Activated T-cell treated with anti-CD3 and anti-CD28 coated beads, Interleukin-2, amount 50 U/mL, for 24 hours (primary cell): ENCODE data around the gene SLC12A7.
A peak's percentile ranks its signal among the peaks of the same experiment; 100 is the strongest.
"Not testable (repeated sequence)": the region's sequence is repeated elsewhere in the genome, so short reads cannot be mapped to it uniquely, and the experiment has no call there.

Experiments
- DNase-seq: peaks from one replicate; pipeline ENCODE4 v3.0.0-alpha.2; 2020
- H3K27ac Mint-ChIP-seq: 2 replicates; pipeline ENCODE4 v1.8.0; 2020; ENCODE audit warnings: mild to moderate bottlenecking, mixed read lengths
- H3K27me3 Mint-ChIP-seq: 2 replicates; pipeline ENCODE4 v1.8.0; 2020; ENCODE audit warnings: mixed read lengths
- H3K36me3 Mint-ChIP-seq: 2 replicates; pipeline ENCODE4 v1.8.0; 2020; ENCODE audit warnings: low read depth, mixed read lengths
- H3K4me1 Mint-ChIP-seq: 2 replicates; pipeline ENCODE4 v1.8.0; 2020; ENCODE audit warnings: low read depth, mixed read lengths
- H3K4me3 Mint-ChIP-seq: 2 replicates; pipeline ENCODE4 v1.8.0; 2020; ENCODE audit warnings: mild to moderate bottlenecking, moderate library complexity, mixed read lengths
- H3K9me3 Mint-ChIP-seq: 2 replicates; pipeline ENCODE4 v1.8.0; 2020; ENCODE audit warnings: mixed read lengths

The SLC12A7 gene

GRCh38 chr5:1094670-1095190 is 17.1 kb downstream of the SLC12A7 start:
- H3K4me1 Mint-ChIP-seq = peaks cover 23% of the 10 kb centered on the region
- no peak overlapping the region for H3K4me3 Mint-ChIP-seq
- H3K27ac Mint-ChIP-seq = no peak overlapping the region
- no peak for DNase-seq
- no peaks in the 10 kb centered on the region for H3K27me3 Mint-ChIP-seq
- no peaks in the 10 kb centered on the region for H3K9me3 Mint-ChIP-seq
- H3K36me3 Mint-ChIP-seq = peaks cover 55% of the 10 kb centered on the region

GRCh38 chr5:1093361-1093760 is 18.5 kb downstream of the SLC12A7 start:
- no peak overlapping the region for H3K4me3 Mint-ChIP-seq
- peaks cover 13% of the 10 kb centered on the region for H3K4me1 Mint-ChIP-seq
- no peaks in the 10 kb centered on the region for H3K9me3 Mint-ChIP-seq
- H3K27ac Mint-ChIP-seq = no peak overlapping the region
- peaks cover 67% of the 10 kb centered on the region for H3K36me3 Mint-ChIP-seq
- no peaks in the 10 kb centered on the region for H3K27me3 Mint-ChIP-seq
- DNase-seq = no peak

- Mint-ChIP-seq H3K27ac (no peak overlapping the region), H3K4me1 (peaks cover 7% of the 10 kb centered on the region), H3K36me3 (peaks cover 71% of the 10 kb centered on the region), H3K4me3 (no peak overlapping the region), H3K9me3 (no peaks in the 10 kb centered on the region), H3K27me3 (no peaks in the 10 kb centered on the region)
- DNase-seq = no peak
These were observed 19.7 kb downstream of the SLC12A7 start for GRCh38 chr5:1092122-1092521.

GRCh38 chr5:1091632-1092031 is 20.2 kb downstream of the SLC12A7 start:
- Mint-ChIP-seq H3K4me3 (no peak overlapping the region), H3K27me3 (no peaks in the 10 kb centered on the region), H3K9me3 (no peaks in the 10 kb centered on the region), H3K27ac (no peak overlapping the region), H3K36me3 (peaks cover 75% of the 10 kb centered on the region), H3K4me1 (peaks cover 4% of the 10 kb centered on the region)
- no peak for DNase-seq

GRCh38 chr5:1090538-1090937 is 21.3 kb downstream of the SLC12A7 start:
- no peaks in the 10 kb centered on the region for H3K9me3 Mint-ChIP-seq
- DNase-seq = no peak
- H3K27me3 Mint-ChIP-seq = no peaks in the 10 kb centered on the region
- no peaks in the 10 kb centered on the region for H3K4me1 Mint-ChIP-seq
- H3K4me3 Mint-ChIP-seq = no peak overlapping the region
- peak overlapping the region; percentile 52 for H3K27ac Mint-ChIP-seq
- peaks cover 77% of the 10 kb centered on the region for H3K36me3 Mint-ChIP-seq

GRCh38 chr5:1089621-1090040 is 22.2 kb downstream of the SLC12A7 start:
- Mint-ChIP-seq H3K36me3 (peaks cover 80% of the 10 kb centered on the region), H3K27ac (peak overlapping the region; percentile 52), H3K4me1 (no peaks in the 10 kb centered on the region), H3K9me3 (no peaks in the 10 kb centered on the region), H3K27me3 (no peaks in the 10 kb centered on the region), H3K4me3 (no peak overlapping the region)
- no peak for DNase-seq

GRCh38 chr5:1089146-1089545 is 22.7 kb downstream of the SLC12A7 start:
- Mint-ChIP-seq H3K36me3 (peaks cover 80% of the 10 kb centered on the region), H3K27ac (peak overlapping the region; percentile 16), H3K9me3 (no peaks in the 10 kb centered on the region), H3K27me3 (no peaks in the 10 kb centered on the region), H3K4me1 (no peaks in the 10 kb centered on the region), H3K4me3 (no peak overlapping the region)
- DNase-seq = no peak

GRCh38 chr5:1088726-1089125 is 23.1 kb downstream of the SLC12A7 start:
- Mint-ChIP-seq H3K36me3 (peaks cover 79% of the 10 kb centered on the region), H3K27me3 (no peaks in the 10 kb centered on the region), H3K4me1 (no peaks in the 10 kb centered on the region), H3K9me3 (no peaks in the 10 kb centered on the region), H3K4me3 (no peak overlapping the region), H3K27ac (no peak overlapping the region)
- DNase-seq = no peak

- H3K9me3 Mint-ChIP-seq = no peaks in the 10 kb centered on the region
- H3K27me3 Mint-ChIP-seq = no peaks in the 10 kb centered on the region
- H3K27ac Mint-ChIP-seq = no peak overlapping the region
- H3K36me3 Mint-ChIP-seq = peaks cover 85% of the 10 kb centered on the region
- no peak overlapping the region for H3K4me3 Mint-ChIP-seq
- no peaks in the 10 kb centered on the region for H3K4me1 Mint-ChIP-seq
- DNase-seq = no peak
These were observed 23.8 kb downstream of the SLC12A7 start for GRCh38 chr5:1088031-1088430.

- H3K27me3 Mint-ChIP-seq = no peaks in the 10 kb centered on the region
- H3K36me3 Mint-ChIP-seq = peaks cover 80% of the 10 kb centered on the region
- H3K27ac Mint-ChIP-seq = no peak overlapping the region
- no peaks in the 10 kb centered on the region for H3K4me1 Mint-ChIP-seq
- no peak for DNase-seq
- H3K9me3 Mint-ChIP-seq = no peaks in the 10 kb centered on the region
- no peak overlapping the region for H3K4me3 Mint-ChIP-seq
These were observed 24.4 kb downstream of the SLC12A7 start for GRCh38 chr5:1087428-1087827.

- Mint-ChIP-seq H3K27me3 (no peaks in the 10 kb centered on the region), H3K9me3 (no peaks in the 10 kb centered on the region), H3K4me1 (no peaks in the 10 kb centered on the region), H3K27ac (no peak overlapping the region), H3K36me3 (peaks cover 75% of the 10 kb centered on the region), H3K4me3 (no peak overlapping the region)
- no peak for DNase-seq
These were observed 25.0 kb downstream of the SLC12A7 start for GRCh38 chr5:1086871-1087270.

GRCh38 chr5:1086137-1086536 is 25.7 kb downstream of the SLC12A7 start:
- Mint-ChIP-seq H3K4me1 (no peaks in the 10 kb centered on the region), H3K27ac (no peak overlapping the region), H3K36me3 (peaks cover 74% of the 10 kb centered on the region), H3K4me3 (no peak overlapping the region), H3K27me3 (no peaks in the 10 kb centered on the region), H3K9me3 (no peaks in the 10 kb centered on the region)
- DNase-seq = no peak

GRCh38 chr5:1085391-1085790 is 26.5 kb downstream of the SLC12A7 start:
- Mint-ChIP-seq H3K27me3 (no peaks in the 10 kb centered on the region), H3K4me1 (no peaks in the 10 kb centered on the region), H3K9me3 (no peaks in the 10 kb centered on the region), H3K4me3 (no peak overlapping the region), H3K36me3 (peaks cover 75% of the 10 kb centered on the region), H3K27ac (no peak overlapping the region)
- DNase-seq = no peak

GRCh38 chr5:1083823-1084605 is 27.8 kb downstream of the SLC12A7 start:
- H3K4me1 Mint-ChIP-seq = no peaks in the 10 kb centered on the region
- no peak for DNase-seq
- H3K9me3 Mint-ChIP-seq = no peaks in the 10 kb centered on the region
- no peaks in the 10 kb centered on the region for H3K27me3 Mint-ChIP-seq
- peaks cover 72% of the 10 kb centered on the region for H3K36me3 Mint-ChIP-seq
- H3K27ac Mint-ChIP-seq = no peak overlapping the region
- H3K4me3 Mint-ChIP-seq = no peak overlapping the region

- not testable (repeated sequence) for H3K4me3 Mint-ChIP-seq, H3K4me1 Mint-ChIP-seq, H3K9me3 Mint-ChIP-seq, DNase-seq, H3K27me3 Mint-ChIP-seq
- Mint-ChIP-seq H3K36me3 (peaks cover 71% of the 10 kb centered on the region), H3K27ac (peak overlapping the region; percentile 55)
These were observed 28.8 kb downstream of the SLC12A7 start for GRCh38 chr5:1083026-1083425.
